GM18526 (cell line): ENCODE results near the gene F8.

Experiments used
- POLR2A ChIP-seq: IDR thresholded peaks from 3 replicates; pipeline ENCODE4 v1.6.1; 2011; ENCODE audit not compliant: insufficient read length; ENCODE audit errors: extremely low read depth

Gene F8

GRCh38 chrX:155009994-155010472, 12.5 kb downstream of the F8 start:
- TF ChIP-seq POLR2A, result no peak

GRCh38 chrX:155005190-155005589, 17.3 kb downstream of the F8 start:
- no peak for TF ChIP-seq POLR2A

- no peak for TF ChIP-seq POLR2A
Measured at GRCh38 chrX:155001873-155002272, 20.6 kb downstream of the F8 start.

GRCh38 chrX:155000841-155001240, 21.7 kb downstream of the F8 start:
- no peak for TF ChIP-seq POLR2A

DNA sequence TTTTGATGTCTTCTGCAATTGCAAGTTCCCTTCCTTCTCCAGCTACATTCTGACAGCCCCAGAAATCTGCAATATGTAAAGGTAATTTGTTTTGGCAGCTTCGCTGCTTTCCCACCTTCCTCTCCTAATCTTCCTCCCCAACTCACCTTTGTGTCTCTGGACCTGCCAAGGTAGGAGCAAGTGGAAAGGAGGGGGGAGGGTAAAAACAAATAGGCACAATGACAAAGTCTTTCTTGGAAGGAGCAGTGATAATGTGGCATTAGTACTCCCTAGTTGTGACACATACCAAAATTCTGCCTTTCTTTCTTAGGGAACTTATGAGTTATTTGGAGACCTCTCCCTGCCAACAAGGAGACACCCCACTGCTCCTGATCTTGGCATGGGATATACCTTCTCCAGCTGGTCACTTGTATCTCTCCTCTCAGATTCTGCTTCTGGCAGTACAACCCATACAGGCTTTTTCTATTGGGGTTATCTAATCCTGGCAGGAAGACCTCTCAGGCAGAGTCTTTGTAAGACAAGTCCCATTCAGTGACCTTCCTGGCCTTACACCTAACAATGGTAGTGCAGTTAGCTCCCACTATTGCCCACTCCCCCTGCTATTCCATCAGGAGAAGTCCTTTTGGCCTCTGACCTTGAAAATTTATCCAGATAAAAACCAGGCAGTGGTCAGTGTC, 24.2 kb downstream of the F8 start:
- TF ChIP-seq POLR2A, result no peak

DNA sequence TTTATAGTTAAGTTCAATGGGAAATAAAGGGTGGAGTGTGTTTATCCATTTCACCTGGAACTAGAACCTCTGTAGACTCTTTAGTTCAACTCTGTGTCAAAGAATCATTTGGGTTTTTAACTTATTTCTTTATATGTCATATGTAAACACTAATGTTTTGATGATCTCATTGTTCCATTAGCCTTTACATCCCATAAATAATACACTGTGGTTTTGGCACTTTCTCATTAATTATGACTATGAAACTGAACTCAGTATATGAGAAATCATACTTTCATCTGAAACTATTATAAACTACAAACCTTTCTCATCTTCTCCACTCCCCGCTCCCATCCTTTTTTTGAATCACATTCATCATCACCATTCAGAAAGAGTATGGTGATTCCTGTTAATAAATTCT, 31.0 kb downstream of the F8 start:
- TF ChIP-seq POLR2A, result no peak

GRCh38 chrX:154991039-154991438, 31.5 kb downstream of the F8 start:
- TF ChIP-seq POLR2A, result no peak

GRCh38 chrX:154990496-154990895, 32.0 kb downstream of the F8 start:
- TF ChIP-seq POLR2A, result no peak

GRCh38 chrX:154988719-154989118, 33.8 kb downstream of the F8 start:
- no peak for TF ChIP-seq POLR2A

- no peak for TF ChIP-seq POLR2A
Measured at GRCh38 chrX:154987940-154988339, 34.6 kb downstream of the F8 start.

- TF ChIP-seq POLR2A, result no peak
Measured at GRCh38 chrX:154986826-154987575, 35.5 kb downstream of the F8 start.

DNA sequence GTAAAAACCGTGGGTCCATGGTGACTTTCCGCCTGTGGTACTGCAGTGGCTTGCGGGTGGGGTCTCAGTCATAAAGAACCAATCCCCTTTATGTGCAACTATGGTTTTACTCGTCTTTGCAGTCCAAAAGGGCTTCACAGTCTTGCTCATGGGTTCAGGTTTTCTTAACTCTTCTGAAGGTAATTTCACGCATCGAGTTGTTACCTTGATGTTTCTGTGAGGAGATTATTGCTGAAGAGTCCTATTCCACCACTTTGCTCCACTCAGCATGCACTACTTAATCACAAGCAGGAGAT, 41.5 kb downstream of the F8 start:
- TF ChIP-seq POLR2A, result no peak

DNA sequence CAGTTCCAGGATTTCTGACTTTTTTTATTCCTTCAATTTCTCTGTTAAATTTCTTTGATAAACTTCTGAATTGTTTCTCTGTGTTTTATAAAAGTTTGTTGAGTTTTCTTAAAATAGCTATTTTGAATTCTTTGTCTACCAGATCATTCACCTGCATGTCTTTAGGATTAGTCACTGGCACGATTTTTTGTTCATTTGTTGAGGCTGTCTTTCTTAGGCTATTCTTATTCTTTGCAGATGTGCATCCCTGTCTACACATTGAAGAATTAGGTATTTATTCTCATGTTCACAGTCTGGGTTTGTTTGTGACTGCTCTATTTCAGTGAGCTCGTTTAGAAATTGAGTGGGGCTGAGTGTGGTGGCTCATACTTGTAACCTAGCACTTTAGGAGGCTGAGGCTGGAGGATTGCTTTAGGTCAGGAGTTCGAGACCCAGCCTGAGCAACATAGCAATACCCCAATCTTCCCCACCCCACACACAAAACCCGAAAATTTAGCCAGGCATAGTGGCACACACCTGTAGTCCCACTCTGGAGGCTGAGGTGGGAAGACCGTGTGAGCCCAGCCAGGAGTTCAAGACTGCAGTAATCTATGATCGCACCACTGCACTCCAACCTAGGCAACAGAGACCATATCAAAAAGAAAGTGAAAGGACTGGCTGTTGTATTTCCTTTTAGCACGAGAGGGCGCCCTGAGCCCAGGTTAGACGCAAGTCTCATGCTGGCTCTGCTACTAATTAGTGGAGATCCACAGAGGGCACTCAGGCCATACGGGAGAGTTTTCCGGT, 42.0 kb downstream of the F8 start:
- TF ChIP-seq POLR2A, result no peak

GRCh38 chrX:154979629-154980028, 42.9 kb downstream of the F8 start:
- no peak for TF ChIP-seq POLR2A

DNA sequence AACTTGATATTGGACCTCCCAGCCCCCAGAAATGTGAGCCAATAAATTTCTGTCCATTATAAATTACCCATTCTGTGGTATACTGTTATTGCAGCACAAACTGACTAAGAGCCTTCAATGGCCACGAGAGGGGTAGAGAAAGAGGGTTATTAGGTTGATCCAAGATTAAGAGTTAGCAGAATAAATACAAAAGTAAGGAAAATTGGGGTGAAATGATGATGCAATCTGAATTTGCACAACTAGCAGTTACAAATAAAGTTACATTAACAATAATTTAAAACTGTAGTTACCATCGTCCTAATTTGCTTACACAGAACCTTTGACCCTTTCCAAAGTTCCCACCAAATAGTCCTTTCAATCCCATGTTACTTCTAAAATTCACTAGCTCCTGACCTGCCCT, 54.2 kb downstream of the F8 start:
- TF ChIP-seq POLR2A, result no peak

GRCh38 chrX:154967603-154968002, 54.9 kb downstream of the F8 start:
- no peak for TF ChIP-seq POLR2A

GRCh38 chrX:154961947-154962346, 60.6 kb downstream of the F8 start:
- no peak for TF ChIP-seq POLR2A

DNA sequence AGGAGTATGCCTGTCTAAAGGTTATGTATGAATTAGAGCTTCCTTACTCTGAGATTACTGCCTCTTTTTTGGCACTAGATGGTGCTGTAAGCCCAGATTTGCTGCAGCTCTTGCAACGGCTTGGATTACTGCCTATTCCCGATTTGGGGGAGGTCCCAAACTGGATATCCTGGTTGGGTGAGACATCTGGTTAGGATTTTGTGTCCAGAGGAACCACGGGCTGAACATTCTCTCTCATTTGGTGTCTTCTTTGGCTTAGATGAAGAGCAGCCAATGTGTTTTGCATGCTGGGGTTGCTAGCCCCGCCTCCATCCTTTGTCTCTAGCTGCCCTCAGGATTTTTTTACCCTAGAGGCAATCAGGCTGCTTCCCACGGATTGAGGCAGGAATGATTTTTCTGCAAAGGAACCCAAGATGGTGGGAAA, 104.5 kb downstream of the F8 start:
- TF ChIP-seq POLR2A, result no peak
